MG63 (cell line): ENCODE results near the gene ALAS1. TPM values are rescaled to one million over a fixed set of nuclear protein-coding genes. Genes with fewer than 3 reads are reported as not detected.
"Not testable (repeated sequence)": the region's sequence is repeated elsewhere in the genome, so short reads cannot be mapped to it uniquely, and the experiment has no call there.

Source experiments
- DNase-seq: peaks from one replicate; pipeline ENCODE4 v3.0.0-alpha.2; 2020
- H3K27me3 ChIP-seq: fragments of 250-450 bp; sonication (Bioruptor Pico); 2 replicates; pipeline ENCODE4 v1.5.1; 2020; ENCODE audit warnings: mild to moderate bottlenecking, moderate library complexity
- H3K36me3 ChIP-seq: fragments of 250-450 bp; sonication (Bioruptor Pico); 2 replicates; pipeline ENCODE4 v1.5.1; 2020; ENCODE audit warnings: mild to moderate bottlenecking, moderate library complexity
- H3K4me3 ChIP-seq: fragments of 250-450 bp; sonication (Bioruptor Pico); 2 replicates; pipeline ENCODE4 v1.5.1; 2020; ENCODE audit warnings: mild to moderate bottlenecking, moderate library complexity
- H3K9me3 ChIP-seq: fragments of 250-450 bp; sonication (Bioruptor Pico); 2 replicates; pipeline ENCODE4 v1.5.1; 2020; ENCODE audit warnings: mild to moderate bottlenecking, moderate library complexity
- total RNA-seq: library from RNA; depleted of rRNA; stranded (reverse); fragments of >200 nt; shearing (Covaris generic); gene quantifications from 2 replicates; pipeline ENCODE4 v1.2.3, GENCODE V29; 2014; ENCODE audit warnings: low replicate concordance

The ALAS1 gene
- total RNA-seq, 1 experiment from 2014 or later = 34.0 TPM

DNA sequence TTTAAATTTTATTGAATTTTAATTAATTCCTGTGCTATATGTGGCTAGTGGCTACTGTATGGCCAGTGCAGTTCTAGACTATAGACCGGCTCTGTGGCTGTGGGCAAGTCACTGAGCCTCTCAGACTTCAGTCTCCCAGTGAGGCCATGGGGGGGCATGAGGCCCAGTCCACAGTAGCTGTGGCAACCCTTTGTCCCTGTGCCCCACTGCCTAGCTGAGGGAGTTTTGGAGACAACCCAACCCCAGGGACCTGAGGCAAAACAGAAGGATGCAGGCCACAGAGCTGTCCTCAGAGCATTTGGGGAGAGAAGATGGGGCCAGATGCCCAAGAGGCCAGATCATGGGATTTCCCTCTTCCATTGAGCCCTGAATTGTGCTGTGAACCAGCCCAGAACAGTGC, 24.9 kb upstream of the ALAS1 start:
- no peak for DNase-seq
- no peak overlapping the region for H3K4me3 ChIP-seq
- no peaks in the 10 kb centered on the region for H3K36me3 ChIP-seq
- H3K27me3 ChIP-seq = no peaks in the 10 kb centered on the region
- H3K9me3 ChIP-seq = no peaks in the 10 kb centered on the region

- no peak for DNase-seq
- Histone ChIP-seq H3K9me3 (no peaks in the 10 kb centered on the region), H3K36me3 (no peaks in the 10 kb centered on the region), H3K27me3 (no peaks in the 10 kb centered on the region), H3K4me3 (no peak overlapping the region)
Observed at GRCh38 chr3:52174896-52175295, 23.1 kb upstream of the ALAS1 start.

GRCh38 chr3:52175416-52176179, 22.4 kb upstream of the ALAS1 start:
- Histone ChIP-seq H3K36me3 (no peaks in the 10 kb centered on the region), H3K9me3 (no peaks in the 10 kb centered on the region), H3K27me3 (no peaks in the 10 kb centered on the region), H3K4me3 (no peak overlapping the region)
- DNase-seq = no peak

DNA sequence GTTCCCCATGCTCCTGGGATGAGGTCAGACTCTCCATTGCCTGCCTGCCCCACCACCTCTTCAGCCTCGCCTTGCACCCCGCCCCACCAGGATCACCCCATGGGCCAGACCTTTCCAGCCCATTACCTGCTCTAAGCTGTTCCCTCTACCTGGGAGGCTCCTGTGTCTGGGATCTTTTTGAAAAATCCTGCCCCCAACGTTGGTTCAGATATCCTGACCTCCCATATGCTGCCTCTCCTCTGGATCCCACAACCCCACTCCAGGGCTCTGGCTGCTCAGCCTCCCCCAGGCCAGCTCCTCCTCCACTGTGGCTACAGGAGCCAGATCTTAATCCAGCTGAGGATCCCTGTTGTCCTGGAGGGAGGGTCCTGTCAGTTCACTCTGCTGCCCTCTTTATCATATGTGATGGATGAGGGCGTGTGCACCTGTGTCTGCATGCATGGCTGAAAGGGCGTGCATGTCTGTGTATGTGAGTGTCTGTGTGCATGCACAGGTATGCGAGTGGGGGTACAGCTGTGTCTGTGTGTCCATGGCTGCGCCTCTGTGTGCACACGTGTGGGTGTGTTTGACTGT, 21.7 kb upstream of the ALAS1 start:
- Histone ChIP-seq H3K27me3 (no peaks in the 10 kb centered on the region), H3K36me3 (no peaks in the 10 kb centered on the region), H3K4me3 (no peak overlapping the region), H3K9me3 (no peaks in the 10 kb centered on the region)
- no peak for DNase-seq

GRCh38 chr3:52176951-52177700, 20.8 kb upstream of the ALAS1 start:
- Histone ChIP-seq H3K27me3 (no peaks in the 10 kb centered on the region), H3K36me3 (no peaks in the 10 kb centered on the region), H3K9me3 (no peaks in the 10 kb centered on the region), H3K4me3 (no peak overlapping the region)
- DNase-seq = no peak

- DNase-seq = no peak
- Histone ChIP-seq H3K27me3 (no peaks in the 10 kb centered on the region), H3K36me3 (no peaks in the 10 kb centered on the region), H3K9me3 (no peaks in the 10 kb centered on the region), H3K4me3 (no peak overlapping the region)
Observed at GRCh38 chr3:52177701-52178042, 20.3 kb upstream of the ALAS1 start.

DNA sequence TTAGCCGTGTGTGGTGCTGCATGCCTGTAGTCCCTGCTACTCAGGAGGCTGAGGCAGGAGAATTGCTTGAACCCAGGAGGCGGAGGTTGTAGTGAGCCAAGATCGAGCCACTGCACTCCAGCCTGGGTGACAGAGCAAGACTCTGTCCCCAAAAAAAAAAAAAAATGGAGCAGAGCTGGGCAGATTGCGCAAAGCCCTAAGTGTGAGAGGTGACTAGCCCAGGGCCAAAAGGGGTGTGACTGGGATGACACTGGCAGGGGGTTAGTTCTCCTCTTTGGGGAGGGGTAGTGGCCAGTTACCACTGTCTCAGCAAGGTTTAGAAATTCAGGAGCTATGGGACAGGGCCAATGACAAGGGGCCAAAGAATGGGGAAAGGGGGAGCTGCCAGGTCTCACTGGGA, 19.8 kb upstream of the ALAS1 start:
- not testable (repeated sequence) for H3K9me3 ChIP-seq, DNase-seq, H3K36me3 ChIP-seq

DNA sequence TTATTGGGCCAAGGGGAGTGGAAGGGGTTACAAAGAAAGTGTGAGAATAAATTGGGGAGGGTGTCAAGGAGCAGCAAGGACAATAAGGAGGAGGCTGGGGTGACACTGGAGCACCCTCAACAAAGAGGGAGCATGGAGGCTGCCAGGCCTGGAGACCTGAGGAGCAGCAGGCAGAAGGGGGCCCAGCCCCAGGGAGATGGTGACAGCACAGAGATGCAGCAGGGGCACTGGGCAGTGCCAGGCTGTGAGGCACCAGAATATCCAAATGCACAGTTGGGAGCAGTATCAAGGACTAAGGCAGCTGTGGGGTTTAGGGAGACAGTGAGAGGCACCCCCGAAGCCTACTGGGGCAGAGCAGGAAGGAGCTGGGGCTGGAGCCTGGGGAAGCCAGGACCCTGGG, 19.4 kb upstream of the ALAS1 start:
- Histone ChIP-seq H3K36me3 (no peaks in the 10 kb centered on the region), H3K27me3 (no peaks in the 10 kb centered on the region), H3K9me3 (no peaks in the 10 kb centered on the region), H3K4me3 (no peak overlapping the region)
- DNase-seq = no peak

More for the DNA sequence above, 19.8 kb upstream of the ALAS1 start:
- H3K27me3 ChIP-seq, H3K4me3 ChIP-seq: not testable (repeated sequence)

DNA sequence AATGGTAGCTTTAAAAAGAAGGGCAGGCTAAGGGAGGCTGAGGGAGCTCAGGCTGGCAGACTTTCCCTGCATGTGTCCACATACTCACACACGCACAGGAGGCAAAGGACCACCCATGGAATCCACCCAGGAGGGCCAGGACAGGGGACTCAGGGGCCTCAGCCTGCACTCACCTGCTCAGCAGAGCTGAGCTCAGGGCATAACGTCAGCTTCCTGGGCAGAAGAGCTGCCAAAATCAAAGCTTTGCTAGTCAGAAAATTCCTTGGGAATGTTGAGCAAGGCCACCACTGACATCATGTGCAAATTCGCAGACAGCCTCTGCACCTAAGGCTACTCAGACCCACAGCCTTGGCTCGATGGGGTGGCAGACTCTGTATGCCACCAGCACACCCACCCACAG, 16.4 kb upstream of the ALAS1 start:
- DNase-seq = peak; percentile 30
- no peak overlapping the region for H3K4me3 ChIP-seq
- no peaks in the 10 kb centered on the region for H3K27me3 ChIP-seq
- H3K36me3 ChIP-seq = no peaks in the 10 kb centered on the region
- no peaks in the 10 kb centered on the region for H3K9me3 ChIP-seq

- H3K27me3 ChIP-seq = no peaks in the 10 kb centered on the region
- H3K36me3 ChIP-seq = no peaks in the 10 kb centered on the region
- no peak for DNase-seq
- no peaks in the 10 kb centered on the region for H3K9me3 ChIP-seq
- H3K4me3 ChIP-seq = no peak overlapping the region
Observed at GRCh38 chr3:52182196-52182595, 15.8 kb upstream of the ALAS1 start.

GRCh38 chr3:52182691-52183090, 15.3 kb upstream of the ALAS1 start:
- DNase-seq = no peak
- no peaks in the 10 kb centered on the region for H3K9me3 ChIP-seq
- no peaks in the 10 kb centered on the region for H3K36me3 ChIP-seq
- H3K27me3 ChIP-seq = no peaks in the 10 kb centered on the region
- no peak overlapping the region for H3K4me3 ChIP-seq

DNA sequence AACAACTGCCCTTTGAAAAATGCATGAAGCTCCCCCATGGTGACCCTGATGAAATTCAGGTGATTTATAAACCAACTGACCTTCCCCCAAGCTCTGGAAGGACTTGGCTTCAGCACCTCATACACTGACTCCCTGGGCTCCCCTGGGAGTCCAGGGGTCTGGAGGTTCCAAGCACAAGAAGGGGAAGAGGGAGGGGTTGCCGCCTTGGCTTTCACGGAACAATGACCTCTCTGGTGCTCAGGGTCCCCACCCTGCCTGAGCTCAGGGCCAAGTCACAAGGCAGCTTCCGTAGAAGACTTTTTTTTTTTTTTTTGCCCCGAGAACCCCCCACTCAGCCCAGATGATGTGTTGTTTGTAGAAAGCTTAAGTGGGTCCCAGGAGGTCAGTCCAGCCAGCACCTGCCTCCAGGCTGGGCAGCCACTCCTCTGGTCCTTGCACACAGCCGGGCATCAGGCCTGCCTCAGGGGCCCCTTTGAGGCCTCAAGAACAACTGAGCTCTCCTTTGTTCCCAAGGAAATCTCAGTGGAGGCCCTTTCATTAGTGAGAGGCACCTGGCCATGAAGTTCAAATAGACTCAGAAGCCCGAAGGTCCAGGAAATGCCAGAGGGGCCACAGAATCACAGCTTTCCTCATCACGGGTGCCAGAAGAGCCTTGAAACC, 14.0 kb upstream of the ALAS1 start:
- no peak for DNase-seq
- no peaks in the 10 kb centered on the region for H3K9me3 ChIP-seq
- H3K4me3 ChIP-seq = no peak overlapping the region
- no peaks in the 10 kb centered on the region for H3K36me3 ChIP-seq
- H3K27me3 ChIP-seq = no peaks in the 10 kb centered on the region

- Histone ChIP-seq H3K36me3 (no peaks in the 10 kb centered on the region), H3K9me3 (no peaks in the 10 kb centered on the region), H3K27me3 (no peaks in the 10 kb centered on the region), H3K4me3 (no peak overlapping the region)
- no peak for DNase-seq
Observed at GRCh38 chr3:52184690-52185089, 13.3 kb upstream of the ALAS1 start.

GRCh38 chr3:52185311-52185710, 12.6 kb upstream of the ALAS1 start:
- Histone ChIP-seq H3K27me3 (no peaks in the 10 kb centered on the region), H3K9me3 (no peaks in the 10 kb centered on the region), H3K36me3 (no peaks in the 10 kb centered on the region), H3K4me3 (no peak overlapping the region)
- no peak for DNase-seq

DNA sequence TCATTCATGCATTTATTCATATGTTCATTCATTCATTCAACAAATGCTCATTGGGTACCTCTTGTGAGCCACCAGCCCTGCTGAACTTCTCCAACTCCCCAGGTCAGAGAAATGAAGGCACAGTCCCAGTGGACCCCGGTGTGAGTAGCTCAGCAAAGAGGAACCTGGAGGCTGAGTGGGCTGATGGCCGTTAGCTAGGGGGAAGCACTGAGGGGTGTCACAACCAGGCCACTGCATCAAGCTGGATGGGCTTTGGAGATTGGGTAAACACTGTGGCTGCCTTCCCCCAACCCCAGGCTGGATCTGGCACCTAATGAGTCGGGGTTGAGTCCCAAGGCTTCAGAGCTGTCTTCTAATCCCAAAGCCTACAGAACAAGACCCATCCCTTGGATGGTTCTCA, 12.1 kb upstream of the ALAS1 start:
- no peak for DNase-seq
- H3K27me3 ChIP-seq = no peaks in the 10 kb centered on the region
- no peaks in the 10 kb centered on the region for H3K9me3 ChIP-seq
- H3K36me3 ChIP-seq = no peaks in the 10 kb centered on the region
- no peak overlapping the region for H3K4me3 ChIP-seq

DNA sequence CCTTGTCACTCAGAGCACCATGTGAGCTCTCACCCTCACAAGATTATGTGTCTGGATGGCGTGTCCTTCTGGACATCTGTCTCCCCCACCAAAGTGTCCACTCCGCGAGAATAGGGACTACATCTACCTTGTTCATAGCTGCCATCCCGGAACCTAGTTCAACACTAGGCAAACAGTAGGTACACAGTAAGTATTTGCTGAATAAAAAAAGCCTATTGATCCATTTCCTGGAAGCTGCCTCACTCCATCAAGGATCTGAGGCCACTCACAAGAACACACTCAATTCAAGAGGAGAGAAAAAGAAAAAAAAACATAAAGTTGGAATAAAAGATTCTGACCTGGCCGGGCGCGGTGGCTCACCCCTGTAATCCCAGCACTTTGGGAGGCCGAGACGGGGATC, 11.2 kb upstream of the ALAS1 start:
- H3K36me3 ChIP-seq = no peaks in the 10 kb centered on the region
- H3K4me3 ChIP-seq = no peak overlapping the region
- no peak for DNase-seq
- no peaks in the 10 kb centered on the region for H3K9me3 ChIP-seq
- H3K27me3 ChIP-seq = no peaks in the 10 kb centered on the region

DNA sequence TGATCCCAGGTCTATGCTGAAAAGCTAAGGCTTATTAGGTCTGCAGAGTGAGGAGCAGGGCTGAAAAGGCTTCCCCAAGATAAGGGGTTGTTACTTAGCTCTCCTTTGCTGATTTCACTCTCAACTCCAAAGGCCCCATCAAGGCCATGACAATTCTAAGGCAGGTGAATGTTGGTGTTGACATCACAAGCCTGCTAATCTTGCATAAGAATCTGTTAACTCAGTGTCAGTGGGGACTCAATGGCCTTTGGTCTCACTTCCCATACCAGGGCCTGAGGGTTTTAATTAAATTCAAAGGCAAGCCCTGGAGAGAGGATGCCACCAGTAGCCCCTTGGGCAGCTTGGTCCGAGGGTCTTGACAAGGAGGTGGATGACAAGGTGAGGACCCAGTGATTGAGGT, 9.4 kb upstream of the ALAS1 start:
- Histone ChIP-seq H3K36me3 (no peaks in the 10 kb centered on the region), H3K27me3 (no peaks in the 10 kb centered on the region), H3K4me3 (no peak overlapping the region), H3K9me3 (no peaks in the 10 kb centered on the region)
- no peak for DNase-seq
